Heart left ventricle (tissue), 16 donors: ENCODE data around the gene TBR1. TPM values are rescaled to one million over a fixed set of nuclear protein-coding genes. Genes with fewer than 3 reads are reported as not detected.

ENCODE experiments used
- ATAC-seq, 4 donors: fragments of 200-7000 bp; cut with Tn5 transposase; one replicate each; pipeline ENCODE4 v1.9.1; 2020 to 2022; ENCODE audit warnings: moderate library complexity in 4 of 4, mild to moderate bottlenecking in 3 of 4, moderate number of reproducible peaks in 1 of 4
- DNase-seq, 5 donors: peaks; one replicate each; pipeline ENCODE4 v3.0.0-alpha.2; 2020
- H3K27ac ChIP-seq, 12 donors: fragments of 200-600 bp; sonication (generic) in 4 of 12; one replicate each; pipeline versions ENCODE4 v1.5.0 to v1.8.0; 2016 to 2022; ENCODE audit warnings: mild to moderate bottlenecking in 2 of 12
- H3K27me3 ChIP-seq, 9 donors: fragments of 200-600 bp; sonication (generic) in 2 of 9; one replicate each; pipeline versions ENCODE4 v1.5.1 to v1.8.0; 2016 to 2022; ENCODE audit warnings: mild to moderate bottlenecking in 3 of 9
- H3K36me3 ChIP-seq, 9 donors: fragments of 200-600 bp; sonication (generic) in 2 of 9; one replicate each; pipeline versions ENCODE4 v1.5.0 to v1.8.0; 2018 to 2022; ENCODE audit warnings: mild to moderate bottlenecking in 2 of 9
- H3K4me1 ChIP-seq, 12 donors: fragments of 200-600 bp; sonication (generic) in 4 of 12; one replicate each; pipeline versions ENCODE4 v1.5.0 to v1.8.0; 2016 to 2022; ENCODE audit warnings: mild to moderate bottlenecking in 3 of 12
- H3K4me3 ChIP-seq, 12 donors: fragments of 200-600 bp; sonication (generic) in 4 of 12; one replicate each; pipeline versions ENCODE4 v1.5.0 to v1.8.0; 2017 to 2022; ENCODE audit warnings: mild to moderate bottlenecking in 9 of 12, moderate library complexity in 4 of 12
- H3K9me3 ChIP-seq, 12 donors: fragments of 200-600 bp; sonication (generic) in 4 of 12; one replicate each; pipeline versions ENCODE4 v1.5.0 to v1.8.0; 2016 to 2022; ENCODE audit warnings: mild to moderate bottlenecking in 1 of 12
- CTCF ChIP-seq, 12 donors: fragments of 200-600 bp; sonication (generic) in 4 of 12; IDR thresholded peaks; one replicate each; pipeline versions ENCODE4 v1.5.0 to v1.8.0; 2018 to 2022; ENCODE audit warnings: antibody characterized with exemption in 12 of 12, mild to moderate bottlenecking in 5 of 12
- POLR2A ChIP-seq, 2 donors: fragments of 450-650 bp; IDR thresholded peaks; one replicate each; pipeline ENCODE4 v1.6.1; 2017; ENCODE audit warnings: antibody characterized with exemption in 2 of 2, mild to moderate bottlenecking in 2 of 2, moderate library complexity in 2 of 2
- WGBS, 4 donors: extraction: QIAGEN DNeasy Blood & Tissue Kit in 2 of 4; methylation state at CpG; one replicate each; pipeline versions ENCODE4 v1.1.5 to v1.1.7; 2013 to 2018; 5-methylcytosine and 5-hydroxymethylcytosine counted together
- intact Hi-C, 10 donors: fragments of 100-400 bp; cut with DNase I; formaldehyde crosslinking; loops; one replicate each; pipeline versions ENCODE4 v1.11.1 to v1.14.2; 2022
- polyA plus RNA-seq, 2 donors: library from polyadenylated mRNA; stranded (reverse); fragments of 200-250 nt; gene quantifications; one replicate each; pipeline ENCODE4 v1.2.3, GENCODE V29; 2013
- total RNA-seq, 9 donors: library from RNA; depleted of rRNA in 2 of 9; stranded (reverse); fragments of >200 nt in 2 of 9; fragmentation: NEBNext Ultra II Directional in 3 of 9; extraction: Animal tissue kit (Norgen Biotek cat#: 25700) in 3 of 9; gene quantifications; one replicate each; pipeline versions ENCODE4 v1.1.0 to v1.2.4, GENCODE V29; 2016 to 2023
- donor health status: ischemic (EF 13 %, LVEDD 7.1; RV severe dilation, severe dysfunction).
- donor health status: healthy with polysubstance abuse.
- donor health status: DM: no; HTN: yes; CAD: no.
- donor health status: DM: no; HTN: no; CAD: no.
- donor health status: ischemic (EF 25% LVEDD 6.9; RV normal size, moderate dysfunction).
- donor health status: ischemic (EF 25% LVEDD 5.7; RV mildly dilated, moderate dysfunction).
- donor health status: healthy.
- donor health status: DM: yes; HTN: yes; CAD: no.
- donor health status: ischemic (EF 35%, LVEDD 5.7; RV mildly dilated, moderate dysfunction).
- donor health status: nonischemic (EF 11% LVEDD 7.7; RV severe dilation, severe dysfunction).
- donor health status: DM: yes; HTN: yes; CAD: no.
- donor health status: PGD.
- donor health status: ischemic (EF 29% LVEDD 5.4; RV normal size, mild dysfunction).
- donor health status: nonischemic (EF 23%, LVEDD 6.1; RV moderate dilation, normal function).

The TBR1 gene
- total and polyA plus RNA-seq, 11 donors: 1.0 TPM; not detected in 10

- H3K9me3 ChIP-seq: no peaks in the 10 kb centered on the region
- WGBS, 4 donors: 85 to 91% (median 86%) methylated on average over 5 of the region's 5 CpGs
- H3K36me3 ChIP-seq: peaks cover 0 to 31% (median 16%) of the 10 kb centered on the region in 9 donors
- ATAC-seq (no peak), DNase-seq (no peak)
- H3K27me3 ChIP-seq: no peaks in the 10 kb centered on the region
- no peak overlapping the region for H3K4me3 ChIP-seq
- intact Hi-C loops: no loop called here
- H3K27ac ChIP-seq: no peak overlapping the region
- no peak for TF ChIP-seq POLR2A (IDR thresholded peaks at IDR 0.05)
- no peak for TF ChIP-seq CTCF (IDR thresholded peaks at IDR 0.05)
- H3K4me1 ChIP-seq: no peaks in the 10 kb centered on the region
Observed at GRCh38 chr2:161406316-161406715, 9.8 kb upstream of the TBR1 start.

GRCh38 chr2:161407597-161407996, 8.5 kb upstream of the TBR1 start:
- WGBS, 4 donors: 88 to 92% (median 89%) methylated on average over 2 of the region's 2 CpGs
- H3K9me3 ChIP-seq: no peaks in the 10 kb centered on the region
- no peak for ATAC-seq
- intact Hi-C loops: no loop called here
- DNase-seq: no peak
- H3K4me1 ChIP-seq: no peaks in the 10 kb centered on the region
- peaks cover 0 to 23% (median 17%) of the 10 kb centered on the region in 9 donors for H3K36me3 ChIP-seq
- no peaks in the 10 kb centered on the region for H3K27me3 ChIP-seq
- H3K27ac ChIP-seq: no peak overlapping the region
- no peak overlapping the region for H3K4me3 ChIP-seq
- TF ChIP-seq POLR2A (IDR thresholded peaks at IDR 0.05) (no peak), CTCF (IDR thresholded peaks at IDR 0.05) (no peak)

GRCh38 chr2:161409308-161409907, 6.7 kb upstream of the TBR1 start:
- H3K4me1 ChIP-seq: peaks cover 0 to 7% (median 3%) of the 10 kb centered on the region in 12 donors
- 92 to 99% (median 95%) methylated on average over 1 of the region's 1 CpG for WGBS, 4 donors
- ATAC-seq (no peak), DNase-seq (no peak)
- peaks cover 0 to 22% (median 11%) of the 10 kb centered on the region in 9 donors for H3K36me3 ChIP-seq
- TF ChIP-seq CTCF (IDR thresholded peaks at IDR 0.05) (no peak), POLR2A (IDR thresholded peaks at IDR 0.05) (no peak)
- H3K9me3 ChIP-seq: no peaks in the 10 kb centered on the region
- H3K27me3 ChIP-seq: peaks cover 0 to 9% (median under 1%) of the 10 kb centered on the region in 9 donors
- intact Hi-C loops: no loop called here
- H3K27ac ChIP-seq: no peak overlapping the region
- H3K4me3 ChIP-seq: no peak overlapping the region

- ATAC-seq (no peak), DNase-seq (no peak)
- Histone ChIP-seq H3K4me1 (peaks cover 0 to 37% (median 22%) of the 10 kb centered on the region in 12 donors), H3K36me3 (peaks cover 0 to 22% (median 11%) of the 10 kb centered on the region in 9 donors), H3K27me3 (peaks cover 21 to 38% (median 30%) of the 10 kb centered on the region in 9 donors), H3K4me3 (no peak overlapping the region), H3K27ac (no peak overlapping the region), H3K9me3 (no peaks in the 10 kb centered on the region)
- intact Hi-C loops: no loop called here
- no peak for TF ChIP-seq POLR2A (IDR thresholded peaks at IDR 0.05)
- no peak for TF ChIP-seq CTCF (IDR thresholded peaks at IDR 0.05)
Observed at GRCh38 chr2:161412346-161412745, 3.8 kb upstream of the TBR1 start.
